ENCODE results near the gene CACNA2D3.

GRCh38 chr3:54262541-54262940, 140.2 kb downstream of the CACNA2D3 start:
- TF ChIP-seq EZH2 (IDR thresholded peaks at IDR 0.05; ENCODE audit: insufficient read depth, poor library complexity, severe bottlenecking) (no peak), EZH2phosphoT487 (IDR thresholded peaks at IDR 0.05; ENCODE audit: insufficient read depth, low read depth) (no peak)
